Activated T-cell treated with anti-CD3 and anti-CD28 coated beads for 1 hour (primary cell): ENCODE results near the gene RBM23.
A peak's percentile ranks its signal among the peaks of the same experiment; 100 is the strongest.
"Not testable (repeated sequence)": the region's sequence is repeated elsewhere in the genome, so short reads cannot be mapped to it uniquely, and the experiment has no call there.

Experiments used
- DNase-seq: peaks from one replicate; pipeline ENCODE4 v3.0.0-alpha.2; 2020; ENCODE audit warnings: low read depth

Gene RBM23

GRCh38 chr14:22864979-22865378 is 54.0 kb downstream of the RBM23 start:
- DNase-seq: no peak

- DNase-seq: no peak
These were observed 57.3 kb downstream of the RBM23 start for GRCh38 chr14:22861651-22862050.

GRCh38 chr14:22860377-22860776 is 58.6 kb downstream of the RBM23 start:
- not testable (repeated sequence) for DNase-seq

- no peak for DNase-seq
These were observed 62.5 kb downstream of the RBM23 start for GRCh38 chr14:22856428-22856827.

GRCh38 chr14:22854963-22855724 is 63.8 kb downstream of the RBM23 start:
- no peak for DNase-seq

- not testable (repeated sequence) for DNase-seq
These were observed 64.7 kb downstream of the RBM23 start for GRCh38 chr14:22854296-22854695.

- DNase-seq: peak; percentile 90
These were observed 65.8 kb downstream of the RBM23 start for GRCh38 chr14:22852940-22853767.

- DNase-seq: no peak
These were observed 66.4 kb downstream of the RBM23 start for GRCh38 chr14:22852599-22852939.

GRCh38 chr14:22852178-22852577 is 66.8 kb downstream of the RBM23 start:
- DNase-seq: not testable (repeated sequence)

- DNase-seq: no peak
These were observed 67.8 kb downstream of the RBM23 start for GRCh38 chr14:22850944-22851764.

GRCh38 chr14:22849212-22849819 is 69.6 kb downstream of the RBM23 start:
- DNase-seq: no peak

GRCh38 chr14:22848351-22849164 is 70.4 kb downstream of the RBM23 start:
- no peak for DNase-seq

- DNase-seq: no peak
These were observed 71.1 kb downstream of the RBM23 start for GRCh38 chr14:22847661-22848341.

GRCh38 chr14:22846811-22847307 is 72.1 kb downstream of the RBM23 start:
- no peak for DNase-seq

GRCh38 chr14:22845821-22846625 is 72.9 kb downstream of the RBM23 start:
- no peak for DNase-seq

- no peak for DNase-seq
These were observed 73.9 kb downstream of the RBM23 start for GRCh38 chr14:22845103-22845394.

GRCh38 chr14:22844221-22845102 is 74.5 kb downstream of the RBM23 start:
- no peak for DNase-seq
